GM21825 (cell line): ENCODE measurements around the gene HAGH.
A peak's percentile ranks its signal among the peaks of the same experiment; 100 is the strongest.

Experiments
- ATAC-seq: cut with Tn5 transposase; IDR thresholded peaks from one replicate; pipeline ENCODE4 v1.9.1; 2021; ENCODE audit warnings: mild to moderate bottlenecking, moderate library complexity; ENCODE audit not compliant: unreplicated experiment

HAGH gene

GRCh38 chr16:1775846-1776671, 50.6 kb downstream of the HAGH start:
- no peak for ATAC-seq

GRCh38 chr16:1775006-1775845, 51.4 kb downstream of the HAGH start:
- no peak for ATAC-seq

DNA sequence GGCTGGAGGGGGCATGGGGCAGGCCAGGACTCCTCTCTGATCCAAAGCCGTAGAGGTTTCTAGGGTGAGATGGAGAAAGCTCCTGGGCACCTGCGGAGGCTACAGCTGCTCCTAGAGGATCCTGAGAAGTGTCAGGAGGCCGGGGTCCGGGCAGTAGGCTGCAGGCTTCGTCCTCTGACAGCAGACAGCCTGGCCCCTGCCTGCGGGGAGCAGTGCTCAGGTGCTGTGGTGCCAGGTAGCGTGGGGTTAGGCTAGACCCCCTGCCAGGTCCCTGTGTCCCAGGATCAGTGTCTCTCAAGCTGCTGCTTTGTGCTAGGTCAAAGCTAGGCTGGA, 52.2 kb downstream of the HAGH start:
- no peak for ATAC-seq

GRCh38 chr16:1773703-1774447, 52.8 kb downstream of the HAGH start:
- ATAC-seq = no peak

- peak; percentile 32 for ATAC-seq
Measured at GRCh38 chr16:1772908-1773702, 53.5 kb downstream of the HAGH start, which contains the start of gene MRPS34. MRPS34 (minus strand) TSS chr16:1773134; CDS start chr16:1773119, 15 bp downstream.

DNA sequence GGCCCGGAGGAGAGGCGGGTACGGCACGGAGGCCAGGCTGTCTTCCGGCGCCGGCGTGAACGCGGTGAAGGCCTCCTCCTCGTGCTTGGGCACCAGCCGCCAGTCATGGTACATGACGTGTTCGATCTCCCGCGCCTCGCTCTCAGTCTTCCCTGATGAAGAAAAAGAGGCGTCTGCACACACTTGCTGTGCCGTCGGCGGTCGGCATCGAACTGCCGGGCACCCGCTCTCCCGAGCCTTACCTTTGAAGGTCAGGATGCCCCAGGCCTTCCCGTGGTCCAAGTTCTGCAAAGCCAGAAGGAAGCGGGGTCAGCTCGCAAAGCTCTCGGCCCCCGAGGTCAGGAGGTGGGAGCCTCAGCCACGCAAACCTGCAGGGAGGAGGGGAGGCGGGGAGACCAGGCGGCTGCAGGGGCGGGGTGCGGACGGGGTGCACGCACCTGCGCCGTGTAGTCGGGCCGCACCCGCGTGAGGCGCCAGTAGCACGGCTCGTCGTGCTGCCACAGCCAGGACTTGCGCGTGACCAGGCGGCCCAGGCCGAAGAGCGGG, 54.2 kb downstream of the HAGH start, which contains the start of gene EME2:
TSS of gene EME2 (plus strand) at position 449 of the 546 bp plus-strand sequence. CDS start 418 bp downstream, outside the sequence.
- ATAC-seq = peak; percentile 7

DNA sequence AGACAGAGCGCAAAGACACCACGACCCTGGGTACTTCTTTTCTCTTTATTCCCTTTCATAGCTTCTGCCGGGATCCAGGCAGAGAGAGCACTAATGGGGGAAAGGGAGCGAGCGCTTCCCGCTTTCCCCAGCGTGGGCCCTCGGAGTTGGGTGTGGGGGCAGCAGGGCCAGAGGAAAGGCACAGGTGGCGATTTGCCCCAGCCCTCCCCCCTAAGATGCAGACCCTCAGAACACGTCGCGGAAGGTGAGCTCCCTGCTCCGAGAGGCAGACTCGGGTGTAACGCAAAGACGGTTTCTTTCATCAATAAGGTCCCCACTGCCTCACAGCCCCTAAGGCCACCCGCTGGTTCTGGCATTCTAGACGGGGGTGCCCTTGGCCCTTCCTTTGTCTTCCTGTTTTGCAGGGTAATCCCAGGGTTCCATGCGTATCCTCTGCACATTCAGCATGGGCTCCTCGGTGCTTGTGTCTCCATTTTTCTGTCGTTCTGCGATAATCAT, 54.7 kb downstream of the HAGH start:
- ATAC-seq = no peak

DNA sequence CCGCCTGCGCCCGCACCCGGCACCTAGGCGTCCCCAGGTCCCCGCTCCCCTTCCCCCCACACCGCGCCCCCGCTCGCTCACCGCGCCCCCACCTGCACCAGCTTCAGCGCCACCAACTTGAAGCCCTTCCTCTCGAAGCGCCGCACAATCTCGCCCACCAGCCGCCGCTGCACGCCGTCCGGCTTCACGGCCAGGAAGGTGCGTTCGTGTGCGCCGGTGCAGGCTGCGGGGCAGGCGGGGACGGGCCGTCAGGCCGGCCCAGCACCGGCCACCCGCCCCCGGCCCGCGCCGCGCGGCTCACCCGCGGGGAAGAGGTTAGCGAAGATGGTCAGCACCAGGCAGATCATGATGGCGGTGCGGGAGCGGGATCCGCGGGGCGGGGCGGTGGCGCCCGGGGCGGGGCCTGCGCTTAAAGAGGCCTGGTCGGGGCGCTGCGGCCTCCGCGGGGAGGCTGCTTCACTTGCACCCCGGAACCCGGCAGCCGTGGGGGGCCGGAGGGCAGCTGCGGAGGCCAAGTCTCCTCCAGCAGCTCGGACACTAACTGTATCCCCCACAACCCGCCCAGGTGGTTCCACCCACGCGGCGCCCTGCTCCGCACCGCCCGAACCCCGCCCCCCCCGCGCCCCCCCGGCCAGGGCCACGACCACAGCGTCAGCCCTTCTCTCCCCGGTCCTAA, 55.3 kb downstream of the HAGH start, which contains the start of gene NME3:
TSS of gene NME3 (minus strand) at position 356 of the 676 bp plus-strand sequence. CDS start at position 347, 9 bp downstream.
- no peak for ATAC-seq

- no peak for ATAC-seq
Measured at GRCh38 chr16:1770328-1771187, 56.1 kb downstream of the HAGH start.

GRCh38 chr16:1769402-1770300, 57.0 kb downstream of the HAGH start:
- no peak for ATAC-seq

DNA sequence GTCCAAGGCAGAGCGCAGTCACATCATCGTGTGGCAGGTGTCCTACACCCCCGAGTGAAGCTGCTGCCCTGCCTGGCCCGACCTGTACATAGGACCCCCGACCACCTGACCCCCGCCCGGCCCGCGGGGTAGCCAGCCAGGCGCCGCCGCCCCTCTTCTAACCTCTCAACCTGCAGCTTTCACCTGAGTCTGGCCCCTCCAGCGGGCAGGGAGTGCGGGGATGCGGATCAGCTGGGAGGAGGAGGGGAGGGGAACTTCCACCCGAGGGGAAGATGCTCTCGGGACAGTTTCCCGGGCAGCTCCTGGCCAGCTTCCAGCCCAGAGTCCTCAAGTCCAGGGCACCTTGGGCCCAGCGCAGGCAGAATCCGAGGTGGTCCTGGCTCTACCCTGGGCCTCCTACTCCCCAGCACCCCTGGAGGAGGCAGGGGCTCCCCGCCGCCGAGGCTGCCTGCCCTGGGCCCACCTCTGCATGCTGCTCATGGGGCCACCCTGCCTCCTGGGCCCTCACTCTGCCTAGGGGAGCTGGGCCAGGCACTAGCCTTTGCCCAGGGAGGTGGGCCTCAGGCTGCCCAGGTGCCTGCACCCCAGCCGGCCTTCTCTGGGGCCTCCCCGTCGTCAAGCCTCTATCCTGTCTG, 57.7 kb downstream of the HAGH start:
- ATAC-seq = no peak

- no peak for ATAC-seq
Measured at GRCh38 chr16:1768061-1768766, 58.4 kb downstream of the HAGH start.

- ATAC-seq = no peak
Measured at GRCh38 chr16:1767116-1767994, 59.3 kb downstream of the HAGH start.

- no peak for ATAC-seq
Measured at GRCh38 chr16:1766701-1767100, 59.9 kb downstream of the HAGH start.

DNA sequence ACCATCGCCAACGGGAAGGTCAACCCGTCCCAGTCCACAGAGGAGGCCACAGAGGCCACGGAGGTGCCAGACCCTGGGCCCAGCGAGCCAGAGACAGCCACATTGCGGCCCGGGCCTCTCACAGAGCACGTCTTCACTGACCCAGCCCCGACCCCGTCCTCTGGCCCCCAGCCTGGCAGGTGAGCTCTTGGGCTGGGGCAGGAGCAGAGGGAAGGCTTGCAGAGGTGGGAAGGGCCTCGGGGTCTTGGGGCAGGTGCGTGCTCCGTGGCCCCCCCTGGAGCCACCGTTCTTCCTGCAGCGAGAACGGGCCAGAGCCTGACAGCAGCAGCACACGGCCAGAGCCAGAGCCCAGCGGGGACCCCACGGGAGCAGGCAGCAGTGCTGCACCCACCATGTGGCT, 60.4 kb downstream of the HAGH start:
- no peak for ATAC-seq
